ENCODE results near the gene APOA1.

Gene APOA1

DNA sequence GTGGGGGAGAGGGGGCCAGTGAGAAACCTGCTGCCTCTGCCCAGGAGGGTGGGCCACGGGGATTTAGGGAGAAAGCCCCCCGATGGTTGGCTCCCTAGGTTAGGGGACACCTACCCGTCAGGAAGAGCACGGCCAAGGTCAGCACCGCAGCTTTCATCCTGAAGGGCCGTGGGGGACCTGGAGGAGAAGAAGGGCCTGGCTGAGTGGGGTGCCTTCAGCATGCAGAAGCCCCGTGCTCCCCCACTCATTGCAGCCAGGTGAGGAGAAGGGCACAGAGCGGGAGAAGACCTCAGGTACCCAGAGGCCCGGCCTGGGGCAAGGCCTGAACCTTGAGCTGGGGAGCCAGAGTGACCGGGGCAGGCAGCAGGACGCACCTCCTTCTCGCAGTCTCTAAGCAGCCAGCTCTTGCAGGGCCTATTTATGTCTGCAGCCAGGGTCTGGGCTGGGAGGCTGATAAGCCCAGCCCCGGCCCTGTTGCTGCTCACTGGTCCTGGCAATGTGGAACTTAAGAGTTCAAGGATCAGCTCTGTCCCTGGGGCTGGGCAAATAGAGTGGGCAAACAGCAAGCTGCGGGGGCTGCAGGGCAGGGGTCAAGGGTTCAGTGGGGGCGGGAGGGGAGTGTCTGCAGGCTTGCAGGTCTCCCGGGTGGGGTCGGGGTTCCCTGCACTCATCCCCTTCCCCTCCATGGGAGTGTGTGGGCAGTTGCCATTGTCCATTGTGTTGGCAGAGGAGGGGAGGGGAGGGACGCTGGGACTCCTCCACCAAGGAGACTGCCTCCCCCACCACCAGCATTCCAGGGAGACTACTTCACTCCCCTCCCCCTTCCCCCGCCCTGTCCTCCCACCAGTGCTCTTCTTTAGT is at the start of gene APOA1:
Gene APOA1, minus strand, starts transcription at position 392 of the 861 bp plus-strand sequence. Its CDS starts 235 bp downstream, at position 157.
- DNase-seq (ENCODE audit: low spot score), result no peak

GRCh38 chr11:116885951-116886655 is 48.7 kb upstream of the APOA1 start:
- DNase-seq (ENCODE audit: low spot score), result no peak

- DNase-seq (ENCODE audit: low spot score), result no peak
Observed at GRCh38 chr11:116882386-116882785, 45.0 kb upstream of the APOA1 start.

- DNase-seq (ENCODE audit: low spot score), result peak; percentile 57
Observed at GRCh38 chr11:116881143-116881542, 43.7 kb upstream of the APOA1 start.

DNA sequence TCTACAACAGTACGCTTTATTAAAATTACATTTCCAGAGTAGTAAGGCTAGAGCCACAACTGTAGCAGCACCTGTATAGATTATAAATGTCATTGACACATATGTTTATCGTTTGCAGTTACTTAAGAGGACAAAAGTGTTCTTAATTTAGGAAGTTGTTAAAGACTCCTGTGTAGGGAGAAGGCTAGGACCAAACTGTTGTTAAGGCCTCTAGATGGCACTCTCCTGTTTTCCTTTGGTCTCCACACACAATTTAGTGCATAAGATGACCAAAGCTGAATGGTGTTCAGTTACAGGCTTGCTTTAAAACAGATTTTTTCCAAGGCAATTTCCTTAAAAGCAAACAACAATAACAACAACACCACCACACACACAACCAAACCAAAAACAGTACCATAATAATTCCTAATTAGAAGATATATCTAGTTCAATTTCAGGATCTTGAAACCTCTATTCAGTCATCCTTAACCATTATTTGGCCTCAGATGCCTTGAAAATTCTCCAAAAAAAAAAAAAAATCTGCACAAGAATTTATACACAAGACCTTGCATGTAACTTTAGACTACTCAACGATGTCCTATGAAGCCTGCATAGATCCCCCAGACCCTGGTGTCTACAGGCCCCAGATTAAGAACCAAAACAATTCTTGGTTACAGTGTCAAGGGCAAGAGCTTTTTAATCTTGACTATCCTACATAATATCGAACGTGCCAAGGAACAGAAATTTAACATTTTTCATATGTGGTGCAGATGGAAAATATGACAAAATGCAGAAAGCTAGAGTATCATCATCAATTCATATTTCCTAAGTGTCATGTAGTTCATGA is 42.6 kb upstream of the APOA1 start:
- peak; percentile 93 for DNase-seq (ENCODE audit: low spot score)

- DNase-seq (ENCODE audit: low spot score), result no peak
Observed at GRCh38 chr11:116876656-116877055, 39.2 kb upstream of the APOA1 start.

DNA sequence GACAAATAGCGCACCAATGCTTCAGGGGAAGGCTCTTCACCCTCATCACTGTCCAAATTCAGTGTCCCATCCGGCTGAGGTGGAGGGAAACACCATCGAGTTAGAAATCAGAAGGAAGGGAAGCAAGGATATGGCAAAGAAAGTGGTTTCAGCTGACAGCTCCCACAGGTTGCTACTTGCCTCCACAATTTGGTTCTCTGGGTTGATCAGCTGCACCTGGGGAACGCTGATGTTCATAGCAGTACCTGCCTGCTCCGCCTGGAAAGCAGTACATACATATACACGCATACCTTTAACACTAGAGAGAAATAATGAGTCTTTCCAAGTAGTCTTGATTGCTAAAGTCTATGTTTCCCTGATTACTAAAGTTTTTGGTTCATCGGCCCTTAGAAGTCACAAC is 37.8 kb upstream of the APOA1 start:
- no peak for DNase-seq (ENCODE audit: low spot score)

GRCh38 chr11:116874251-116874650 is 36.8 kb upstream of the APOA1 start:
- no peak for DNase-seq (ENCODE audit: low spot score)

- no peak for DNase-seq (ENCODE audit: low spot score)
Observed at GRCh38 chr11:116873381-116873780, 36.0 kb upstream of the APOA1 start.

DNA sequence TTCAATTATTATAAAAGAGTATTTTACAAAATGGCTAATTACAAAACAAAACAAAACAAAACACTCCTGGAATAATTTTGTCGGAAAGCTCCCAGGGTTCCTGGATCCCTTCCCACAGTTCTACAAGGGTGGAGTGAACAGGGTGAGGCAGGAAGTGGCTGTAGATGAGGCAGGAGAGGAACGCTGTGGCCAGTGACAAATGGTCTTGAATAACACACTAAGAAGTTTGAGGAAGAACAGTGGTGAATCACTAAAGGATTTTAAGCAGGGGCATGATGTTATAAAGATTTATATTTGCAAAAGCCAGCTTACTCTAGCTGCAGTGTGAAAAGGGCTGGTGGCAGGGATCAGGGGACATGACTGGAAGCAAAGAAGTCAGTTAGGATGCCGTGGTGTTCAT is 33.8 kb upstream of the APOA1 start:
- no peak for DNase-seq (ENCODE audit: low spot score)

DNA sequence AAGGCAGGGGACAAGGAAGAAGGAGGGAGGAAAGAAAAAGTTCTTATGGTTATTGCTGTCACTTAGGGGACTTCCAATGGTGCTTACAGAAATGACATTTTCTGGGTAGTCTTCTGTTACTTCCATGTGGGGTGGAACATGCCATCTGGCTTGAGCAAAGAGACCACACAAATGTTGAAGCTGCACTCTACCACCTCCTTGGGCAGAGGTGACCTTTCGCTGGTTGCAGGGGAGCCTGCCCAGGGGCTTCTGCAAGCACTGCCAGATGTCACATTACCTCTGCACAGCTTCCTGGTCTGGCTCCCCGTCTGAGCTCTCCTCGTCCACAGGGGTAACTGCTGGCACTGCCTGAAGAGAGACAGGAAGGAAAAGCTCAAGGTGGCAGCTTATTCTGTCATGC is 32.6 kb upstream of the APOA1 start:
- DNase-seq (ENCODE audit: low spot score), result no peak

DNA sequence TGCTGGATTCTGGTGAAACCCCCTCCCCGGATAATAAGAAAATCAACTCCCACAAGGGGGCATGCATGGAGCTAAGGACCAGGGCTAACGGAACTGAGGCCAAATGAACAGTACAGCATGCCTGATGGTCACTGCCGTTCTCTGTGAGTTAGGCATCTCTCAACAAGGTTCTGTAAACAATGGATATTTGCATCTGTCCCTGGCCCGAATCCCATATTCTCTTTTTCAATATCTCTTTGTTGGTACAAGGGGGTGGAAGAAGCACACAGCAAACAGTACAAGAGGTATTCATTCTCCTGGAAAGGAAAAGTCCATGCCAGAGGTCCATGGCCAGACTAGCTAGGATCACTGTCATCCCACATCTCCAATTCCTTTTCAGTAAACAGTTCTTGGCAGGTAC is 32.2 kb upstream of the APOA1 start:
- peak; percentile 94 for DNase-seq (ENCODE audit: low spot score)

GRCh38 chr11:116868066-116868465 is 30.6 kb upstream of the APOA1 start:
- DNase-seq (ENCODE audit: low spot score), result no peak

DNA sequence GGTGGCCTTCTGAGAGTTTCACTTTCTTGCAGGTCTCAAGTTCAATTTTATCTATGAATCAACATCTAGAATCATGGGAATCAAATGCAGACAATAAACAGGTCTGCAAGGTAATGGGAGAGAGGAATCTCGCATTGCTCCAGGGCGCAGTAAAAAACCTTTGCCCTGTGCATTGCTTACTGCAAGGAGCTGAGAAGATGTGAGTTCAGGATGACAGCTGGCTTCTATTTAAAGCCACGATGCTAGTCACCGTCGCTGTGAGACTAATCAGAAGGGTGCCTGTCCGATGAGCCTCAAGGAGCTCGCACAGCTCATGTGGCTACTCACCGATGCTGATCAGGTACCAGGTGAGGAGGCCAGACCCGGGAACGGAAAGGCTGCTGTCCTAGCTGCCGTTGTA is 30.2 kb upstream of the APOA1 start:
- no peak for DNase-seq (ENCODE audit: low spot score)

DNA sequence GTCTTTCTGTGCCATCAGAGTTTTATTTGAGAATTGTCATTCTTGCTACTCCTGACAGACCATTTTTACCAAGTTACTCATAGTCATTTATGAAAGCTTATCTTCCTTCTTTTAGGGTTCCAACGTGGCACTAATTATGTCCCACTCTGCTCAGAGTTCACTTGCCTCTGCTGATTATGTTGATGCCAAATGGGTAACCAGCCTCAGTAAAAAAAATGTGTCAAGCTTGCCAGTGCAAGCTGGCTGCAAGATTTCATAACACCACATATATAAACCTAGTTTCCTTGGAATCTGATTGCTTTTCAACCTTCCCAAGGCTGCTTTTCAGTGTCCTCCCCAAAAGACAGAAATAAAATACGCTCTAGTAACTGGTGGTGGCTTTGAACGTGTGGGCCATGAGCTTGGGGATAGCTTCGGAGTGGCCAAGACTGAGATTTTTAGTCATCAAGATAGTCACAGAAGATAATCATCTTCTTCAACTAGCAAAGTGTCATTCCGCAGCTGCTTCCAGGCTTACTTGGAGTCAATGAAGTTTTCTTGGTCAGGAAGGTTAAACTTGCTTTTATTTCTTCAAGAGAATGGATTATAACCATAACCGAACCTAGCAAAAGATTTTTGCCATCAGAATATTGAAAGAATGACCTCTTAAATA is 29.5 kb upstream of the APOA1 start:
- DNase-seq (ENCODE audit: low spot score), result no peak

GRCh38 chr11:116865696-116866095 is 28.3 kb upstream of the APOA1 start:
- DNase-seq (ENCODE audit: low spot score), result no peak

- DNase-seq (ENCODE audit: low spot score), result no peak
Observed at GRCh38 chr11:116864531-116864930, 27.1 kb upstream of the APOA1 start.

GRCh38 chr11:116862951-116863350 is 25.5 kb upstream of the APOA1 start:
- DNase-seq (ENCODE audit: low spot score), result no peak

DNA sequence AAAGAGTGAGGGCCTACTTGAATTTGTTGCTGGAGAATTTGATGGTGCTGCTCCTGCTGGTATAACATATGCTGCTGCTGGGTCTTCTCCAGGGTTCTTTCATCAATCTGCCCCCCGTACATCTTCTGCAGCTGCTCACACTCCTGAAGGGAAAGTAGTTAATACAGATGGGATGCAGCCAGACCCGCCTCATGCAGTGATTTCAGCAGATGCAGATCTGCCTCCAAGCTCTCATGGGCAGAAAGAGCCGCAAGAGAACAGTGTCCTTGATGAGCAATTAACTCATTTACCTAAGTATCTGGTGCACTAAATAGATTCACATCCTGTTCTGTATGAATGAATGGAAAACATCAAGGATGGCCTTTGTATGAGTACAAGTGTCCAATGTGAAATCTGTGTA is 24.8 kb upstream of the APOA1 start:
- no peak for DNase-seq (ENCODE audit: low spot score)

DNA sequence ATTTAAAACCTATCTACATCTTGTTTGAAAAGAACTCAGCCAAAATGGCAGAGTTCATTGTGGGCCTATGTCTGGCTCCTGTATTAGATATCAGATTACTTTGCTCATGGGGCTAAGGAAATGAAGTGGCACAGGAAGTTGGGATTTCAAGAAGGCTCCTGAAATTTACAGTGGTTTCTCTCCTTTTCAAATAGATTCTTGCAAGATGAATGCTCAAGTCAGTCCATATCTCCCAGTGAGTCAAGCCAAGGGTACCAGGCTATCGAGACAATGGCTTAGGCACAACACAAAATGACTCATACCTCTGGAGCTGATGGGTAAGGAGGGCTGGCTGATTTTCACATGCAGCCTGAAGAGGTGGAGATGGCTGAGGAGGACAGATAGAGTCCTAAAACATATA is 24.1 kb upstream of the APOA1 start:
- DNase-seq (ENCODE audit: low spot score), result no peak

DNA sequence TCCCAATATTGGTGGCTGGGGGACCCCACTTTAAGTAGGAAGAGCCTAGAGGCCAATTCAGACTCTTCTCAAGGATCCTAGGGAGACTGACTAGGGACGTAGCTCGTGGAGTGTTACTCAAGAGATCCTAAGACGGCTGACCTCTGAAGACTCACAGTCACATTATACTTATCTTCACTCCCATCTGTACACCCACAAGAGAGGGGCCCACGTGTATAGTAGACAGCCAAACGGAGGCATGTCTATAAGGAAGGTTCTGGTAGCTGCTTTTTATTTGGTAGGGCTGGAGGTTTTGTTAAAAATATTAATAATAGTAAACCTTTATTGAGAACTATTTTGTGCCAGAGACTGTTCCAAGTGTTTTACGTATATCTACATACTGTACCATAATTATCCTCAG is 22.9 kb upstream of the APOA1 start:
- no peak for DNase-seq (ENCODE audit: low spot score)

GRCh38 chr11:116859175-116859574 is 21.8 kb upstream of the APOA1 start:
- DNase-seq (ENCODE audit: low spot score), result no peak

Measured in pons (tissue), 1 donor.